Activated CD4-positive, alpha-beta T cell treated with anti-CD3 and anti-CD28 coated beads for 36 hours (primary cell): ENCODE data around the gene ASPSCR1. TPM values are rescaled to one million over a fixed set of nuclear protein-coding genes. Genes with fewer than 3 reads are reported as not detected.
A peak's percentile ranks its signal among the peaks of the same experiment; 100 is the strongest.

Experiments
- ATAC-seq: fragments of 200-7000 bp; cut with Tn5 transposase; one replicate; pipeline ENCODE4 v1.10.0; 2021; ENCODE audit warnings: mild to moderate bottlenecking, moderate library complexity
- CTCF ChIA-PET: fragments of 350-600 bp; sonication (Branson Sonifier 250); formaldehyde crosslinking; loops from one replicate; lab custom pipeline; 2021; ENCODE audit warnings: antibody characterized with exemption; lab: Charles Lee
- POLR2A ChIA-PET: fragments of 350-600 bp; sonication (Branson Sonifier 250); formaldehyde crosslinking; loops from one replicate; lab custom pipeline; 2021; ENCODE audit warnings: antibody characterized with exemption, inconsistent platforms; lab: Charles Lee
- DNase-seq: peaks from one replicate; pipeline ENCODE4 v3.0.0-alpha.2; 2020
- H3K27ac Mint-ChIP-seq: one replicate; pipeline ENCODE4 v1.8.0; 2021; ENCODE audit warnings: mixed read lengths
- H3K27me3 Mint-ChIP-seq: one replicate; pipeline ENCODE4 v1.8.0; 2021; ENCODE audit warnings: mixed read lengths
- H3K36me3 Mint-ChIP-seq: one replicate; pipeline ENCODE4 v1.8.0; 2021; ENCODE audit warnings: low read depth, mixed read lengths
- H3K4me1 Mint-ChIP-seq: one replicate; pipeline ENCODE4 v1.8.0; 2021; ENCODE audit warnings: mixed read lengths
- H3K4me3 Mint-ChIP-seq: one replicate; pipeline ENCODE4 v1.8.0; 2021; ENCODE audit warnings: mild to moderate bottlenecking, moderate library complexity, mixed read lengths
- H3K9me3 Mint-ChIP-seq: one replicate; pipeline ENCODE4 v1.8.0; 2021; ENCODE audit warnings: low read depth, mixed read lengths
- intact Hi-C, 2 experiments: fragments of 100-400 bp; cut with DNase I in 1 of 2; cut with micrococcal nuclease in 1 of 2; formaldehyde crosslinking; loops; one replicate each; pipeline versions ENCODE4 v1.14.2 to v1.15.1; 2022 to 2024; cut with DNase I, micrococcal nuclease
- total RNA-seq, 2 experiments: library from RNA; stranded (reverse); gene quantifications; one replicate each; pipeline ENCODE4 v1.2.3, GENCODE V29; 2021

ASPSCR1 gene
- total RNA-seq, 2 experiments from 2014 or later: 23.3 to 26.5 TPM

GRCh38 chr17:81998691-81999438 lies 21.4 kb downstream of the ASPSCR1 start:
- no peak overlapping the region for H3K4me3 Mint-ChIP-seq
- H3K4me1 Mint-ChIP-seq: no peaks in the 10 kb centered on the region
- DNase-seq (no peak), ATAC-seq (no peak)
- ChIA-PET POLR2A (no interaction called here), CTCF (no interaction called here)
- H3K27ac Mint-ChIP-seq: no peak overlapping the region
- intact Hi-C loops: no loop called here
- no peaks in the 10 kb centered on the region for H3K9me3 Mint-ChIP-seq
- H3K27me3 Mint-ChIP-seq: no peaks in the 10 kb centered on the region
- H3K36me3 Mint-ChIP-seq: peaks cover 3% of the 10 kb centered on the region

- peaks cover 3% of the 10 kb centered on the region for H3K36me3 Mint-ChIP-seq
- H3K27me3 Mint-ChIP-seq: no peaks in the 10 kb centered on the region
- H3K4me3 Mint-ChIP-seq: no peak overlapping the region
Measured at GRCh38 chr17:81999587-81999975, 22.2 kb downstream of the ASPSCR1 start.

GRCh38 chr17:81999976-82000802 lies 22.8 kb downstream of the ASPSCR1 start:
- DNase-seq (no peak), ATAC-seq (no peak)
- Mint-ChIP-seq H3K9me3 (no peaks in the 10 kb centered on the region), H3K27me3 (no peaks in the 10 kb centered on the region), H3K4me1 (no peaks in the 10 kb centered on the region), H3K4me3 (no peak overlapping the region), H3K36me3 (peaks cover 3% of the 10 kb centered on the region), H3K27ac (no peak overlapping the region)
- intact Hi-C loops: no loop called here
- POLR2A ChIA-PET: no interaction called here
- CTCF ChIA-PET: no interaction called here

More at GRCh38 chr17:81999587-81999975, 22.2 kb downstream of the ASPSCR1 start:
- no peaks in the 10 kb centered on the region for H3K9me3 Mint-ChIP-seq
- no peaks in the 10 kb centered on the region for H3K4me1 Mint-ChIP-seq
- no peak for ATAC-seq
- no peak overlapping the region for H3K27ac Mint-ChIP-seq
- intact Hi-C loops: no loop called here
- ChIA-PET POLR2A (no interaction called here), CTCF (no interaction called here)
- no peak for DNase-seq

GRCh38 chr17:82000803-82001570 lies 23.6 kb downstream of the ASPSCR1 start:
- intact Hi-C loops: no loop called here
- DNase-seq (no peak), ATAC-seq (no peak)
- Mint-ChIP-seq H3K4me3 (no peak overlapping the region), H3K4me1 (no peaks in the 10 kb centered on the region), H3K9me3 (no peaks in the 10 kb centered on the region), H3K27me3 (no peaks in the 10 kb centered on the region), H3K36me3 (peaks cover 3% of the 10 kb centered on the region), H3K27ac (no peak overlapping the region)
- CTCF ChIA-PET: no interaction called here
- POLR2A ChIA-PET: no interaction called here

- DNase-seq (no peak), ATAC-seq (no peak)
- Mint-ChIP-seq H3K9me3 (no peaks in the 10 kb centered on the region), H3K4me3 (no peak overlapping the region), H3K27ac (no peak overlapping the region), H3K27me3 (no peaks in the 10 kb centered on the region), H3K36me3 (peaks cover 1% of the 10 kb centered on the region), H3K4me1 (no peaks in the 10 kb centered on the region)
- ChIA-PET POLR2A (no interaction called here), CTCF (no interaction called here)
- intact Hi-C loops: no loop called here
Measured at GRCh38 chr17:82001571-82002056, 24.2 kb downstream of the ASPSCR1 start.

GRCh38 chr17:82003411-82004381 lies 26.3 kb downstream of the ASPSCR1 start:
- CTCF ChIA-PET: no interaction called here
- no peaks in the 10 kb centered on the region for H3K36me3 Mint-ChIP-seq
- POLR2A ChIA-PET: no interaction called here
- no peak overlapping the region for H3K27ac Mint-ChIP-seq
- ATAC-seq (peak; percentile 91), DNase-seq (peak; percentile 68)
- H3K27me3 Mint-ChIP-seq: no peaks in the 10 kb centered on the region
- intact Hi-C loops: no loop called here
- H3K9me3 Mint-ChIP-seq: no peaks in the 10 kb centered on the region
- H3K4me1 Mint-ChIP-seq: no peaks in the 10 kb centered on the region
- no peak overlapping the region for H3K4me3 Mint-ChIP-seq

- DNase-seq (no peak), ATAC-seq (no peak)
- ChIA-PET POLR2A (no interaction called here), CTCF (interaction anchor here (0.7 kb wide), 2 partner anchors 49 to 349 kb away, joined by 3 read pairs; no protein-coding TSS in a partner anchor)
- Mint-ChIP-seq H3K9me3 (no peaks in the 10 kb centered on the region), H3K27ac (no peak overlapping the region), H3K36me3 (no peaks in the 10 kb centered on the region), H3K4me3 (no peak overlapping the region), H3K27me3 (no peaks in the 10 kb centered on the region), H3K4me1 (no peaks in the 10 kb centered on the region)
- intact Hi-C loops: no loop called here
Measured at GRCh38 chr17:82004517-82005455, 27.4 kb downstream of the ASPSCR1 start.

GRCh38 chr17:82005701-82006348 lies 28.4 kb downstream of the ASPSCR1 start:
- DNase-seq (no peak), ATAC-seq (no peak)
- H3K27me3 Mint-ChIP-seq: no peaks in the 10 kb centered on the region
- H3K4me3 Mint-ChIP-seq: no peak overlapping the region
- no peaks in the 10 kb centered on the region for H3K36me3 Mint-ChIP-seq
- intact Hi-C loops: no loop called here
- no peaks in the 10 kb centered on the region for H3K9me3 Mint-ChIP-seq
- ChIA-PET CTCF (interaction anchor here (0.5 to 0.7 kb wide), 2 partner anchors 17 to 50 kb away, joined by 3 read pairs; partner anchors contain the start of genes CENPX and LRRC45), POLR2A (no interaction called here)
- peak overlapping the region; percentile 55 for H3K27ac Mint-ChIP-seq
- no peaks in the 10 kb centered on the region for H3K4me1 Mint-ChIP-seq

GRCh38 chr17:82006468-82007227 lies 29.2 kb downstream of the ASPSCR1 start:
- Mint-ChIP-seq H3K27ac (no peak overlapping the region), H3K36me3 (no peaks in the 10 kb centered on the region), H3K4me3 (no peak overlapping the region), H3K9me3 (no peaks in the 10 kb centered on the region), H3K27me3 (no peaks in the 10 kb centered on the region), H3K4me1 (no peaks in the 10 kb centered on the region)
- DNase-seq (no peak), ATAC-seq (no peak)
- ChIA-PET CTCF (no interaction called here), POLR2A (no interaction called here)
- intact Hi-C loops: no loop called here
